KOPT-K1 (cell line): ENCODE measurements around the gene VCL.

Experiments
- H3K27ac ChIP-seq: fragments of 200-600 bp; sonication (generic); 2 replicates; pipeline ENCODE4 v1.5.1; 2016; ENCODE audit warnings: antibody characterized with exemption, mild to moderate bottlenecking, low read depth, low read length; ENCODE audit not compliant: poor library complexity, severe bottlenecking
- H3K36me3 ChIP-seq: fragments of 200-600 bp; sonication (generic); 2 replicates; pipeline ENCODE4 v1.5.1; 2017; ENCODE audit warnings: antibody characterized with exemption, mild to moderate bottlenecking, low read length, moderate library complexity; ENCODE audit not compliant: insufficient read depth
- H3K9me3 ChIP-seq: fragments of 200-600 bp; sonication (generic); 2 replicates; pipeline ENCODE4 v1.5.1; 2017; ENCODE audit warnings: antibody characterized with exemption, low read length, mild to moderate bottlenecking; ENCODE audit not compliant: insufficient read depth, poor library complexity, severe bottlenecking

The VCL gene

GRCh38 chr10:74165530-74165901 is 167.6 kb downstream of the VCL start:
- no peaks in the 10 kb centered on the region for H3K9me3 ChIP-seq
- H3K27ac ChIP-seq = no peak overlapping the region
- no peaks in the 10 kb centered on the region for H3K36me3 ChIP-seq

- Histone ChIP-seq H3K27ac (no peak overlapping the region), H3K36me3 (no peaks in the 10 kb centered on the region), H3K9me3 (no peaks in the 10 kb centered on the region)
Observed at GRCh38 chr10:74167443-74167842, 169.5 kb downstream of the VCL start.
